OCI-LY1 (cell line): ENCODE results near the gene HACE1.
"Not testable (repeated sequence)": the region's sequence is repeated elsewhere in the genome, so short reads cannot be mapped to it uniquely, and the experiment has no call there.

Experiments used
- EZH2 ChIP-seq: fragments of 200-600 bp; sonication (generic), shearing (Covaris generic); IDR thresholded peaks from 2 replicates; pipeline ENCODE4 v1.8.0; 2017; ENCODE audit warnings: borderline replicate concordance, mixed run types, mild to moderate bottlenecking, antibody characterized with exemption, low read length, moderate library complexity, mixed read lengths
- TF ChIP-seq, protein P1 (sequence below): fragments of 200-600 bp; sonication (generic), shearing (Covaris generic); IDR thresholded peaks from 2 replicates; pipeline ENCODE4 v1.5.1; 2017; ENCODE audit warnings: mild to moderate bottlenecking, antibody characterized with exemption, low read length, moderate library complexity, mixed read lengths

DNA sequence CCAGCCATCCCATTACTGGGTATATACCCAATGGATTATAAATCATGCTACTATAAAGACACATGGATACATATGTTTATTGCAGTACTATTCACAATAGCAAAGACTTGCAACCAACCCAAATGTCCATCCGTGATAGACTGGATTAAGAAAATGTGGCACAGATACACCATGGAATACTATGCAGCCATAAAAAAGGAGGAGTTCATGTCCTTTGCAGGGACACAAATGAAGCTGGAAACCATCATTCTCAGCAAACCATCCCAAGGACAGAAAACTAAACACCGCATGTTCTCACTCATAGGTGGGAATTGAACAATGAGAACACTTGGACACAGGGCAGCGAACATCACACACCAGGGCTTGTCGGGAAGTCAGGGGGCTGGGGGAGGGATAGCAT, 54.4 kb downstream of the HACE1 start:
- not testable (repeated sequence) for TF ChIP-seq EZH2
- TF ChIP-seq, protein P1, sequence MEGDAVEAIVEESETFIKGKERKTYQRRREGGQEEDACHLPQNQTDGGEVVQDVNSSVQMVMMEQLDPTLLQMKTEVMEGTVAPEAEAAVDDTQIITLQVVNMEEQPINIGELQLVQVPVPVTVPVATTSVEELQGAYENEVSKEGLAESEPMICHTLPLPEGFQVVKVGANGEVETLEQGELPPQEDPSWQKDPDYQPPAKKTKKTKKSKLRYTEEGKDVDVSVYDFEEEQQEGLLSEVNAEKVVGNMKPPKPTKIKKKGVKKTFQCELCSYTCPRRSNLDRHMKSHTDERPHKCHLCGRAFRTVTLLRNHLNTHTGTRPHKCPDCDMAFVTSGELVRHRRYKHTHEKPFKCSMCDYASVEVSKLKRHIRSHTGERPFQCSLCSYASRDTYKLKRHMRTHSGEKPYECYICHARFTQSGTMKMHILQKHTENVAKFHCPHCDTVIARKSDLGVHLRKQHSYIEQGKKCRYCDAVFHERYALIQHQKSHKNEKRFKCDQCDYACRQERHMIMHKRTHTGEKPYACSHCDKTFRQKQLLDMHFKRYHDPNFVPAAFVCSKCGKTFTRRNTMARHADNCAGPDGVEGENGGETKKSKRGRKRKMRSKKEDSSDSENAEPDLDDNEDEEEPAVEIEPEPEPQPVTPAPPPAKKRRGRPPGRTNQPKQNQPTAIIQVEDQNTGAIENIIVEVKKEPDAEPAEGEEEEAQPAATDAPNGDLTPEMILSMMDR = not testable (repeated sequence)
